Measurements from ENCODE around the gene EHBP1L1.

Gene EHBP1L1

GRCh38 chr11:65599955-65600246, 24.0 kb downstream of the EHBP1L1 start:
- H3K4me3 ChIP-seq (ENCODE audit: low read depth, low read length), result no peak overlapping the region
- no peak for TF ChIP-seq CTCF (IDR thresholded peaks at IDR 0.05; ENCODE audit: borderline replicate concordance, insufficient read depth, low read depth, low read length)

- H3K4me3 ChIP-seq (ENCODE audit: low read depth, low read length), result no peak overlapping the region
- no peak for TF ChIP-seq CTCF (IDR thresholded peaks at IDR 0.05; ENCODE audit: borderline replicate concordance, insufficient read depth, low read depth, low read length)
Observed at GRCh38 chr11:65604258-65604657, 28.4 kb downstream of the EHBP1L1 start.

- TF ChIP-seq CTCF (IDR thresholded peaks at IDR 0.05; ENCODE audit: borderline replicate concordance, insufficient read depth, low read depth, low read length), result no peak
- no peak overlapping the region for H3K4me3 ChIP-seq (ENCODE audit: low read depth, low read length)
Observed at GRCh38 chr11:65606876-65607613, 31.2 kb downstream of the EHBP1L1 start.

DNA sequence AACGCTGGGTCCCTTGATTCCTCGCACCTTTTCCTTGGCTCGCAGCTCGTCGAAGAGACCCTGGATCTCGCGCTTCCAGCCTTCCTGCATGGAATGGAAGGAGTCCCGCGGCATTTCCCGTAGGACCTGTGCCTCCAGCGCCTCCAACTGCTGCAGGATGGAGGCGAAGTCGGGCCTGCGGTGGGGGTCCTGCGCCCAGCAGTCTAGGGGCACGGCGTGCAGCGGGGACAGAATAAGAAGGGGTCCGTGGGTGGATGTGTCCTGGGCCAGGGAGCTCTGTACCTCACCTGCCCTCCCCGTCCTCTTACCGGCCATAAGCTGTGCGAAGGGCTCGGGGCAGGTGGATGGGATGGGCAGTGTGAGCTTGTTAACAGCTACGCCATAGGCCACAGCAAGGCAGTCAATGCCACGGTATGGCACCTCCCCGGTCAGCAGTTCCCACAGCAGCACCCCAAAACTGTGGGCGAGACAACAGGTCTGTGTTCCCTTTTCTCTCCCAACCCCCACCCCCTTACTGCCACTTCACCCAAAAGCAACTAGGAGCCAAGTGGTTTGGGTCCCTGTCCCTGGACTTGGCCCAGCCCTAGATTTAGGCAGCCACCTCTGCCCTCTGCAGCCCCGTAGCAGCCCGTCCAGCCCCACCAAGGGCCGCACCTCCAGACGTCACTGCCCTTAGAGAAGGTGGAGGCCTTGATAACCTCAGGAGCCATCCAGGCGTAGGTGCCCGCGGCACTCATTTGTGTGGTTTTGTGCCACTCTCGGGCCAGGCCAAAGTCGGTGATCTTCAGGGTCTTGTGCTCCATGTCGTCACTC, 32.0 kb downstream of the EHBP1L1 start:
- H3K4me3 ChIP-seq (ENCODE audit: low read depth, low read length), result no peak overlapping the region
- no peak for TF ChIP-seq CTCF (IDR thresholded peaks at IDR 0.05; ENCODE audit: borderline replicate concordance, insufficient read depth, low read depth, low read length)

DNA sequence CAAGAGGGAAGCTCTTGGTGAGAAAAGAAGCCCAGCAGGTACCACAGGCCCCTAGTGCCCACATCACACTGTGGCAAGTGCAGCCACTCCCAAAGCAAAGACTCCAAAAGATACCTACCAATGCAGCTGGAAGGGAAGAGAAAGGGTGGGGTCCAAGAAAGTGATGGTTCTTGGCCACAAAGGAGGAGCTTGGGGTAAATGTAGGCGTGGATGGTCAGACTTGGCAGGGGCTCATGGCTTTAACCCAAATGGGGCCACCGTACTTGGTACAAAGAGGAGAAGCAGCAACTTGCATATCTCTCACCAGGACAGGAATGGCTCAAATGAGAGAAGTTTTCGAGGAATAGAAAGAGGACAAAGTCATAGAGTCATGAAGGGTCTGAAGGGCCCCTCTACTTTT, 33.4 kb downstream of the EHBP1L1 start:
- no peak for TF ChIP-seq CTCF (IDR thresholded peaks at IDR 0.05; ENCODE audit: borderline replicate concordance, insufficient read depth, low read depth, low read length)
- no peak overlapping the region for H3K4me3 ChIP-seq (ENCODE audit: low read depth, low read length)

GRCh38 chr11:65609665-65610064, 33.8 kb downstream of the EHBP1L1 start:
- H3K4me3 ChIP-seq (ENCODE audit: low read depth, low read length), result no peak overlapping the region
- no peak for TF ChIP-seq CTCF (IDR thresholded peaks at IDR 0.05; ENCODE audit: borderline replicate concordance, insufficient read depth, low read depth, low read length)

DNA sequence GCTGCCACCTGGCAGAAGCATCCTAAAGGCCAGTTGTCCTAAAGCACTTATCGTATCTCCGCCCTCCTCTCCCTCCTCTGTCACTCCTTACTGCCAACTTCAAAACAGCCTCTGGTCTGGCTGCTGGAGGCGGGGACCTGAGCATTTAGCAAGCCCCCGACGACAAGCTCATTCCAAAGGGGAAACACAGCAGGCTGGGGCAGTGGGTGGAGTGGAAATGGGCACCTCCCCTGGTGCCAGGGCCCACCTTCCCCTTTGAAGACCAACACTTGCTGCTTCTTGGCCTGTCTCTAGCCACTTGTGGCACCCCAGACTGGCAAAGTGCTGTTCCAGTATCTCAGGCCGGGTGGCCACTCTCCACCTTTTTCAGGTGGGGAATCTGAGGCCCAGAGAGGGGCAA, 34.6 kb downstream of the EHBP1L1 start:
- TF ChIP-seq CTCF (IDR thresholded peaks at IDR 0.05; ENCODE audit: borderline replicate concordance, insufficient read depth, low read depth, low read length), result no peak
- H3K4me3 ChIP-seq (ENCODE audit: low read depth, low read length), result no peak overlapping the region
